K562 treated with DMSO at 1 percent for 24 hours (cell line): ENCODE results near the gene ITM2C. TPM values are rescaled to one million over a fixed set of nuclear protein-coding genes. Genes with fewer than 3 reads are reported as not detected.

Experiments used
- total RNA-seq: library from RNA; unstranded; fragments of 300-600 nt; gene quantifications from 2 replicates; pipeline ENCODE4 v1.2.3, GENCODE V29; 2022; ENCODE audit warnings: low read depth; ENCODE audit not compliant: insufficient read depth

Gene ITM2C, protein sequence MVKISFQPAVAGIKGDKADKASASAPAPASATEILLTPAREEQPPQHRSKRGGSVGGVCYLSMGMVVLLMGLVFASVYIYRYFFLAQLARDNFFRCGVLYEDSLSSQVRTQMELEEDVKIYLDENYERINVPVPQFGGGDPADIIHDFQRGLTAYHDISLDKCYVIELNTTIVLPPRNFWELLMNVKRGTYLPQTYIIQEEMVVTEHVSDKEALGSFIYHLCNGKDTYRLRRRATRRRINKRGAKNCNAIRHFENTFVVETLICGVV
- 93.1 and 95.2 TPM in 2 replicates for total RNA-seq

DNA sequence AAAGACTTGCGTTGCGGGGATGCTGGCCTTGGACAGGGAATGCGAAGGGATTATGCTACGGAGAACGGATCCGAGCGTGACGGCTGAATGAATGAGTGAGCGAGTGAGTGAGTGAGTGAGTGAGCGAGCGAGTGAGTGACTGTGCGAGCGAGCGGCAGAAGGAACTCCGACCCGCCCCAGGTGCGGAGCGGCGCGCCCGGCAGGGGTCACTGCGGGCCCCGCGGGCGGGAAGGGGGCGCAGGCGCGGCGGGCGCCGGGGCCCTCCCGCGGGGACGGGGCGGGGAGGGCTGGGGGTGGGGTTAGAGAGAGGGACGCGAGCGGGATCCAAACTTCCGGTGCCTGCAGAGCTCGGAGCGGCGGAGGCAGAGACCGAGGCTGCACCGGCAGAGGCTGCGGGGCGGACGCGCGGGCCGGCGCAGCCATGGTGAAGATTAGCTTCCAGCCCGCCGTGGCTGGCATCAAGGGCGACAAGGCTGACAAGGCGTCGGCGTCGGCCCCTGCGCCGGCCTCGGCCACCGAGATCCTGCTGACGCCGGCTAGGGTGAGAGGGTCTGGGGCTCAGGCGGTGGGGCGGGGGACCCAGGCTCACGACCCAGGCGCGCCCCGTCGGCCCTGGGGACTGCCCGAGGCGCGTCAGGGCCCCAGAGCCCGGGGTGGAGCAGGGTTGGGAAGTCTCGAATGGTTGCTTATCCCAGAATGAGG lies at the start of gene ITM2C:
TSS of gene ITM2C (plus strand) at position 338 of the 702 bp plus-strand sequence. CDS start at position 422, 84 bp downstream.

DNA sequence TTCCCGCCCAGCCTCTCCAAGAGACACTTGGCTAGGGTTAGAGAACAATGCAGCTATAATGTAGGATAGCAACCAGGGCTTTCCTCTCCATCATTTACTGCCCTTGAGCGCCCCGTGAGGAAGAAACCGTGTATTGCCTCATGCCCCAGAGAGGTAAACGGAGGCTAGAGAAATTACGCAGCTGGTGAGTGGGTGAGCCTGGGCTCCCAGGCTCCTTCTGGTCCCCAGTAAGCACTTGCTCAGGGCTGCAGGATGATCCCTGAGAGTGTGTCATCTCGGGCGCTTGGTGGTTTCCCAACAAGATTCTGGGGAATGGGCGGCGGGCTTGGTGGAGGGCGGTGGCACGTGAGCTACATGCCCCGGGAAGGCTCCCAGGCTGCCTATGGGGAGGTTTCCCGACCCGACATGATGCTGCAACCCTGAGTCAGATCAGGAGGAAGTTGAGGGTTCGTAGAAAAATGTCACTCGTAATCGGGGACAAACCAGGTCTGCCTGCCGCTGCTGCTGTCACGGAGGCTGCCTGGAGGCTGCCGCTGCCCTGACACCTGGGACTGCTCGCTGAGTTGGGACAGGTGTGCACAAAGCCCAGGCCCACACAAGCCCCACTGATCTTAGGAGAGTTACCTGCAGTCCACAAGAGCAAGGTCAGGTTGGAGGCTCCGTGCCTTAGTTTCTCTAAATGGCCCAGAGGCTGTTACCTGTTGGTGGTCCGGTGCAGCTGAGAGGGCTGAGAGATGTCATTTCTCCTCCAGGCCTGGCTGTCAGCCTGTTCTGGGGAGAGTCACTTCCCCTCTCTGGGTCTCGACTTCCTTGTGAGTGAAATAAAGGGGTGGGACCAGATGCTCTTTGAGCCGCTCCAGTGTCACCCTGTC lies 60.0 kb downstream of the ITM2C start, which contains the start of gene GPR55:
TSS of gene GPR55 (minus strand) at position 773 of the 872 bp plus-strand sequence. CDS start 14,280 bp downstream, outside the sequence.

Other genes with a start within 250 kb of the ITM2C start
- 34.6 and 39.3 TPM in 2 replicates for gene CAB39, start 152.1 kb upstream of the ITM2C start, total RNA-seq
- gene GPR55, start 60.3 kb downstream of the ITM2C start, total RNA-seq, result 0.25 and 0.35 TPM in 2 replicates
- not detected in 2 replicates for gene SPATA3, start 131.2 kb downstream of the ITM2C start, total RNA-seq
- gene C2orf72, start 172.6 kb downstream of the ITM2C start, total RNA-seq, result not detected in 2 replicates
- 54.9 and 65.4 TPM in 2 replicates for gene PSMD1, start 191.9 kb downstream of the ITM2C start, total RNA-seq